ENCODE results near the gene AP5S1. TPM values are rescaled to one million over a fixed set of nuclear protein-coding genes. Genes with fewer than 3 reads are reported as not detected.

AP5S1 gene
- total RNA-seq, 2 donors from 2014 or later: 11.7 to 20.2 TPM

GRCh38 chr20:3820901-3821727 is 767 bp downstream of the AP5S1 start:
- H3K27ac ChIP-seq: peak overlapping the region; percentile 91
- peaks cover 9% of the 10 kb centered on the region for H3K4me1 ChIP-seq
- no peak for TF ChIP-seq CTCF (IDR thresholded peaks at IDR 0.05)
- intact Hi-C loops (cut with DNase I): no loop called here
- no peaks in the 10 kb centered on the region for H3K9me3 ChIP-seq
- DNase-seq: no peak
- peak overlapping the region; percentile 54 to 88 for H3K9ac ChIP-seq (ENCODE audit: low read depth in 2 of 2, low read length in 2 of 2)
- no peaks in the 10 kb centered on the region for H3K27me3 ChIP-seq
- peaks cover 9% of the 10 kb centered on the region for H3K36me3 ChIP-seq
- peak overlapping the region; percentile 53 for H3K4me3 ChIP-seq

GRCh38 chr20:3821996-3822395 is 1.6 kb downstream of the AP5S1 start:
- Histone ChIP-seq H3K9ac (ENCODE audit: low read depth in 2 of 2, low read length in 2 of 2) (no peak overlapping the region), H3K4me1 (peaks cover 9% of the 10 kb centered on the region), H3K9me3 (no peaks in the 10 kb centered on the region), H3K36me3 (peaks cover 9% of the 10 kb centered on the region), H3K27ac (no peak overlapping the region), H3K27me3 (no peaks in the 10 kb centered on the region), H3K4me3 (no peak overlapping the region)
- DNase-seq: no peak
- TF ChIP-seq CTCF (IDR thresholded peaks at IDR 0.05): no peak
- intact Hi-C loops (cut with DNase I): no loop called here

- intact Hi-C loops (cut with DNase I): no loop called here
- H3K4me1 ChIP-seq: peaks cover 3% of the 10 kb centered on the region
- H3K4me3 ChIP-seq: no peak overlapping the region
- TF ChIP-seq CTCF (IDR thresholded peaks at IDR 0.05): no peak
- no peaks in the 10 kb centered on the region for H3K9me3 ChIP-seq
- H3K27me3 ChIP-seq: no peaks in the 10 kb centered on the region
- no peak overlapping the region for H3K27ac ChIP-seq
- H3K9ac ChIP-seq (ENCODE audit: low read depth in 2 of 2, low read length in 2 of 2): no peak overlapping the region
- no peak for DNase-seq
- H3K36me3 ChIP-seq: peaks cover 9% of the 10 kb centered on the region
Measured at GRCh38 chr20:3823881-3824280, 3.5 kb downstream of the AP5S1 start.

- Histone ChIP-seq H3K4me1 (no peaks in the 10 kb centered on the region), H3K27ac (no peak overlapping the region), H3K9ac (ENCODE audit: low read depth in 2 of 2, low read length in 2 of 2) (no peak overlapping the region), H3K4me3 (no peak overlapping the region), H3K9me3 (no peaks in the 10 kb centered on the region), H3K36me3 (peaks cover 9% of the 10 kb centered on the region), H3K27me3 (no peaks in the 10 kb centered on the region)
- no peak for TF ChIP-seq CTCF (IDR thresholded peaks at IDR 0.05)
- DNase-seq: no peak
- intact Hi-C loops (cut with DNase I): no loop called here
Measured at GRCh38 chr20:3825526-3825925, 5.2 kb downstream of the AP5S1 start.

- H3K9me3 ChIP-seq: no peaks in the 10 kb centered on the region
- TF ChIP-seq CTCF (IDR thresholded peaks at IDR 0.05): no peak
- intact Hi-C loops (cut with DNase I): no loop called here
- H3K27me3 ChIP-seq: no peaks in the 10 kb centered on the region
- no peak overlapping the region for H3K4me3 ChIP-seq
- H3K4me1 ChIP-seq: no peaks in the 10 kb centered on the region
- DNase-seq: no peak
- H3K9ac ChIP-seq (ENCODE audit: low read depth in 2 of 2, low read length in 2 of 2): no peak overlapping the region
- H3K36me3 ChIP-seq: peaks cover 9% of the 10 kb centered on the region
- no peak overlapping the region for H3K27ac ChIP-seq
Measured at GRCh38 chr20:3826420-3826819, 6.1 kb downstream of the AP5S1 start.

Measured in colonic mucosa (tissue), 4 donors.